Naive thymus-derived CD8-positive, alpha-beta T cell (primary cell): Measurements from ENCODE around the gene SH2B3. TPM values are rescaled to one million over a fixed set of nuclear protein-coding genes. Genes with fewer than 3 reads are reported as not detected.

Experiments used
- ATAC-seq, 2 donors: fragments of 150-1000 bp; cut with Tn5 transposase in 1 of 2; sonication (Bioruptor Pico), chemical (Tn5 transposase) in 1 of 2; 1 replicate in 1 of 2; 2 replicates in 1 of 2; pipeline ENCODE4 v1.10.0; 2021; ENCODE audit warnings: mild to moderate bottlenecking in 2 of 2, moderate library complexity in 2 of 2
- POLR2A ChIA-PET: fragments of 350-600 bp; sonication (Branson Sonifier 250); formaldehyde crosslinking; loops from one replicate; lab custom pipeline; 2021; ENCODE audit warnings: antibody characterized with exemption; lab: Charles Lee
- DNase-seq, 10 donors: peaks; one replicate each; pipeline versions ENCODE4 v3.0.0 to v3.0.0-alpha.2; 2020 to 2022
- H3K27ac Mint-ChIP-seq, 10 donors: one replicate each; pipeline ENCODE4 v1.8.0; 2020 to 2022; ENCODE audit warnings: mild to moderate bottlenecking in 10 of 10, mixed read lengths in 10 of 10, moderate library complexity in 4 of 10, inconsistent platforms in 1 of 10
- H3K27me3 Mint-ChIP-seq, 5 donors: one replicate each; pipeline ENCODE4 v1.8.0; 2021 to 2022; ENCODE audit warnings: mixed read lengths in 5 of 5
- H3K36me3 Mint-ChIP-seq, 3 donors: one replicate each; pipeline ENCODE4 v1.8.0; 2020 to 2022; ENCODE audit warnings: mixed read lengths in 3 of 3, mild to moderate bottlenecking in 2 of 3, inconsistent platforms in 1 of 3
- H3K4me1 Mint-ChIP-seq, 4 donors: one replicate each; pipeline ENCODE4 v1.8.0; 2021 to 2022; ENCODE audit warnings: mixed read lengths in 4 of 4
- H3K4me3 Mint-ChIP-seq, 10 donors: one replicate each; pipeline ENCODE4 v1.8.0; 2020 to 2022; ENCODE audit warnings: mild to moderate bottlenecking in 10 of 10, mixed read lengths in 10 of 10, moderate library complexity in 6 of 10, inconsistent platforms in 1 of 10
- H3K9me3 Mint-ChIP-seq, 9 donors: one replicate each; pipeline ENCODE4 v1.8.0; 2020 to 2022; ENCODE audit warnings: mixed read lengths in 9 of 9, mild to moderate bottlenecking in 3 of 9, inconsistent platforms in 1 of 9, moderate library complexity in 1 of 9
- polyA plus RNA-seq, 3 donors: library from polyadenylated mRNA; unstranded; fragments of 300-500 nt; fragmentation: Illumina TruSeq; gene quantifications; one replicate each; pipeline ENCODE4 v1.2.3, GENCODE V29; 2021
- total RNA-seq, 8 experiments: library from RNA in 2 of 8; stranded (reverse) in 2 of 8; gene quantifications; one replicate each; pipeline ENCODE4 v1.2.3 and lab custom pipeline; 2021 to 2026

Gene SH2B3
- total and polyA plus RNA-seq, 5 experiments from 2014 or later: 2.1 to 12.8 (median 5.3) TPM

GRCh38 chr12:111434680-111435338 is 29.1 kb downstream of the SH2B3 start:
- Mint-ChIP-seq H3K27ac (peak overlapping the region; percentile 98 to 100 (median 99)), H3K4me3 (peak overlapping the region; percentile 69 to 89 (median 83)), H3K4me1 (peaks cover 56 to 95% (median 92%) of the 10 kb centered on the region in 4 donors), H3K27me3 (no peaks in the 10 kb centered on the region), H3K9me3 (no peaks in the 10 kb centered on the region), H3K36me3 (peaks cover 0 to 4% (median 0%) of the 10 kb centered on the region in 3 donors)
- ATAC-seq (peak; percentile 76 to 82), DNase-seq (peak; percentile 61 to 92 (median 86))
- POLR2A ChIA-PET: interaction anchor here (0.9 to 3.3 kb wide), 13 partner anchors 8 to 38 kb away, joined by 3 to 46 read pairs (median 9); partner anchors contain the start of gene SH2B3

- peak overlapping the region; percentile 63 to 89 (median 82) for H3K4me3 Mint-ChIP-seq
- ATAC-seq (no peak), DNase-seq (peak in 3 of 10 donors; percentile 18 to 69 (median 35))
Measured at GRCh38 chr12:111435661-111436201, 30.0 kb downstream of the SH2B3 start.

GRCh38 chr12:111436266-111436665 is 30.5 kb downstream of the SH2B3 start:
- Mint-ChIP-seq H3K27ac (peak overlapping the region; percentile 98 to 100 (median 99)), H3K4me1 (peaks cover 49 to 95% (median 91%) of the 10 kb centered on the region in 4 donors), H3K4me3 (peak overlapping the region in 8 of 10 donors; percentile 18 to 81 (median 54)), H3K27me3 (no peaks in the 10 kb centered on the region), H3K9me3 (no peaks in the 10 kb centered on the region), H3K36me3 (peaks cover 0 to 8% (median 0%) of the 10 kb centered on the region in 3 donors)
- no peak for ATAC-seq
- DNase-seq: peak in 1 of 10 donors; percentile 49
- POLR2A ChIA-PET: interaction anchor here (1.9 to 3.3 kb wide), 6 partner anchors 8 to 39 kb away, joined by 9 to 46 read pairs (median 11); partner anchors contain the start of gene SH2B3

More at GRCh38 chr12:111435661-111436201, 30.0 kb downstream of the SH2B3 start:
- Mint-ChIP-seq H3K36me3 (peaks cover 0 to 6% (median 0%) of the 10 kb centered on the region in 3 donors), H3K9me3 (no peaks in the 10 kb centered on the region), H3K4me1 (peaks cover 51 to 95% (median 92%) of the 10 kb centered on the region in 4 donors), H3K27me3 (no peaks in the 10 kb centered on the region), H3K27ac (peak overlapping the region; percentile 98 to 100 (median 99))
- POLR2A ChIA-PET: interaction anchor here (1.1 to 3.3 kb wide), 10 partner anchors 9 to 39 kb away, joined by 3 to 46 read pairs (median 10); partner anchors contain the start of gene SH2B3

GRCh38 chr12:111436811-111437210 is 31.1 kb downstream of the SH2B3 start:
- DNase-seq: peak in 1 of 10 donors; percentile 56
- no peaks in the 10 kb centered on the region for H3K27me3 Mint-ChIP-seq
- H3K4me3 Mint-ChIP-seq: peak overlapping the region in 7 of 10 donors; percentile 25 to 81 (median 48)
- H3K36me3 Mint-ChIP-seq: peaks cover 0 to 10% (median 0%) of the 10 kb centered on the region in 3 donors
- H3K4me1 Mint-ChIP-seq: peaks cover 45 to 95% (median 89%) of the 10 kb centered on the region in 4 donors
- POLR2A ChIA-PET: no interaction called here
- H3K9me3 Mint-ChIP-seq: no peaks in the 10 kb centered on the region
- no peak for ATAC-seq
- peak overlapping the region; percentile 98 to 100 (median 99) for H3K27ac Mint-ChIP-seq

- POLR2A ChIA-PET: interaction anchor here (1.0 to 3.9 kb wide), 3 partner anchors 9 to 33 kb away, joined by 3 to 22 read pairs (median 4); no protein-coding TSS in a partner anchor
- H3K4me3 Mint-ChIP-seq: peak overlapping the region in 7 of 10 donors; percentile 45 to 84 (median 71)
- no peak for ATAC-seq
Measured at GRCh38 chr12:111437816-111438454, 32.2 kb downstream of the SH2B3 start.

GRCh38 chr12:111438481-111438880 is 32.8 kb downstream of the SH2B3 start:
- DNase-seq: peak; percentile 67 to 87 (median 76)
- peaks cover 44 to 94% (median 87%) of the 10 kb centered on the region in 4 donors for H3K4me1 Mint-ChIP-seq
- H3K36me3 Mint-ChIP-seq: peaks cover 0 to 13% (median 0%) of the 10 kb centered on the region in 3 donors
- H3K27ac Mint-ChIP-seq: peak overlapping the region; percentile 93 to 100 (median 98)
- peak overlapping the region; percentile 16 to 84 (median 68) for H3K4me3 Mint-ChIP-seq
- peak; percentile 29 to 31 for ATAC-seq
- H3K27me3 Mint-ChIP-seq: no peaks in the 10 kb centered on the region
- H3K9me3 Mint-ChIP-seq: no peaks in the 10 kb centered on the region
- POLR2A ChIA-PET: interaction anchor here (3.9 kb wide), 1 partner anchor 10 kb away, joined by 22 read pairs; no protein-coding TSS in a partner anchor

More at GRCh38 chr12:111437816-111438454, 32.2 kb downstream of the SH2B3 start:
- Mint-ChIP-seq H3K27me3 (no peaks in the 10 kb centered on the region), H3K36me3 (peaks cover 0 to 13% (median 0%) of the 10 kb centered on the region in 3 donors), H3K27ac (peak overlapping the region; percentile 95 to 100 (median 99)), H3K4me1 (peaks cover 41 to 93% (median 87%) of the 10 kb centered on the region in 4 donors), H3K9me3 (no peaks in the 10 kb centered on the region)
- peak in 2 of 10 donors; percentile 35 to 65 for DNase-seq

GRCh38 chr12:111439657-111440151 is 34.0 kb downstream of the SH2B3 start:
- POLR2A ChIA-PET: interaction anchor here (0.5 to 3.9 kb wide), 5 partner anchors 11 to 36 kb away, joined by 3 to 22 read pairs (median 5); no protein-coding TSS in a partner anchor
- peaks cover 0 to 13% (median 0%) of the 10 kb centered on the region in 3 donors for H3K36me3 Mint-ChIP-seq
- H3K4me3 Mint-ChIP-seq: peak overlapping the region in 3 of 10 donors; percentile 4 to 34 (median 15)

GRCh38 chr12:111440152-111440551 is 34.4 kb downstream of the SH2B3 start:
- Mint-ChIP-seq H3K36me3 (peaks cover 0 to 13% (median 0%) of the 10 kb centered on the region in 3 donors), H3K4me3 (peak overlapping the region in 3 of 10 donors; percentile 4 to 34 (median 15)), H3K4me1 (peaks cover 44 to 94% (median 88%) of the 10 kb centered on the region in 4 donors), H3K9me3 (no peaks in the 10 kb centered on the region), H3K27ac (peak overlapping the region in 8 of 10 donors; percentile 40 to 98 (median 66)), H3K27me3 (no peaks in the 10 kb centered on the region)
- DNase-seq (no peak), ATAC-seq (no peak)
- POLR2A ChIA-PET: interaction anchor here (0.5 to 3.9 kb wide), 5 partner anchors 10 to 37 kb away, joined by 3 to 22 read pairs (median 5); no protein-coding TSS in a partner anchor

More at GRCh38 chr12:111439657-111440151, 34.0 kb downstream of the SH2B3 start:
- no peak for ATAC-seq
- Mint-ChIP-seq H3K27ac (peak overlapping the region in 7 of 10 donors; percentile 47 to 98 (median 66)), H3K9me3 (no peaks in the 10 kb centered on the region), H3K4me1 (peaks cover 41 to 94% (median 88%) of the 10 kb centered on the region in 4 donors), H3K27me3 (no peaks in the 10 kb centered on the region)
- DNase-seq: no peak

GRCh38 chr12:111440631-111441030 is 34.9 kb downstream of the SH2B3 start:
- DNase-seq: no peak
- no peak overlapping the region for H3K4me3 Mint-ChIP-seq
- peaks cover 44 to 94% (median 88%) of the 10 kb centered on the region in 4 donors for H3K4me1 Mint-ChIP-seq
- peaks cover 0 to 13% (median 0%) of the 10 kb centered on the region in 3 donors for H3K36me3 Mint-ChIP-seq
- H3K27me3 Mint-ChIP-seq: no peaks in the 10 kb centered on the region
- no peak for ATAC-seq
- POLR2A ChIA-PET: interaction anchor here (1.1 to 3.9 kb wide), 4 partner anchors 10 to 37 kb away, joined by 4 to 22 read pairs (median 5); no protein-coding TSS in a partner anchor
- peak overlapping the region in 9 of 10 donors; percentile 47 to 98 (median 66) for H3K27ac Mint-ChIP-seq
- H3K9me3 Mint-ChIP-seq: no peaks in the 10 kb centered on the region

GRCh38 chr12:111441107-111441928 is 35.6 kb downstream of the SH2B3 start:
- no peaks in the 10 kb centered on the region for H3K9me3 Mint-ChIP-seq
- H3K4me1 Mint-ChIP-seq: peaks cover 39 to 94% (median 88%) of the 10 kb centered on the region in 4 donors
- POLR2A ChIA-PET: interaction anchor here (1.1 to 3.9 kb wide), 4 partner anchors 9 to 38 kb away, joined by 4 to 22 read pairs (median 8); no protein-coding TSS in a partner anchor
- no peaks in the 10 kb centered on the region for H3K27me3 Mint-ChIP-seq
- ATAC-seq: no peak
- DNase-seq: no peak
- peak overlapping the region in 5 of 10 donors; percentile 22 to 98 (median 75) for H3K27ac Mint-ChIP-seq
- H3K4me3 Mint-ChIP-seq: no peak overlapping the region
- H3K36me3 Mint-ChIP-seq: peaks cover 0 to 13% (median 0%) of the 10 kb centered on the region in 3 donors
